Smooth muscle cell (in vitro differentiated cells): ENCODE measurements around the gene SUGCT. TPM values are rescaled to one million over a fixed set of nuclear protein-coding genes. Genes with fewer than 3 reads are reported as not detected.

ENCODE experiments used
- DNase-seq: peaks from one replicate; lab custom pipeline; 2025; ENCODE audit not compliant: unreplicated experiment; lab: John Stamatoyannopoulos, UW
- H2AFZ ChIP-seq: fragments of 200-600 bp; sonication (generic); 2 replicates; pipeline ENCODE4 v1.6.0; 2016; ENCODE audit warnings: antibody characterized with exemption, low read depth, mild to moderate bottlenecking
- H3F3A ChIP-seq: fragments of 200-600 bp; sonication (generic); 2 replicates; pipeline ENCODE4 v1.6.0; 2017; ENCODE audit warnings: antibody characterized with exemption, low read depth
- H3K27ac ChIP-seq: fragments of 200-600 bp; sonication (generic); 2 replicates; pipeline ENCODE4 v1.5.1; 2016; ENCODE audit warnings: low read depth, mild to moderate bottlenecking
- H3K27me3 ChIP-seq: fragments of 200-600 bp; sonication (generic); 2 replicates; pipeline ENCODE4 v1.6.1; 2016; ENCODE audit warnings: low read depth, mild to moderate bottlenecking
- H3K36me3 ChIP-seq: fragments of 200-600 bp; sonication (generic); 2 replicates; pipeline ENCODE4 v1.5.1; 2016; ENCODE audit warnings: low read depth
- H3K4me1 ChIP-seq: fragments of 200-600 bp; sonication (generic); 2 replicates; pipeline ENCODE4 v1.5.1; 2016; ENCODE audit warnings: low read depth
- H3K4me2 ChIP-seq: fragments of 200-600 bp; sonication (generic); 2 replicates; pipeline ENCODE4 v1.6.0; 2016; ENCODE audit warnings: mild to moderate bottlenecking
- H3K4me3 ChIP-seq: fragments of 200-600 bp; sonication (generic); 2 replicates; pipeline ENCODE4 v1.5.1; 2016; ENCODE audit warnings: mild to moderate bottlenecking
- H3K79me2 ChIP-seq: fragments of 200-600 bp; sonication (generic); 2 replicates; pipeline ENCODE4 v1.6.0; 2016; ENCODE audit warnings: low read depth, mild to moderate bottlenecking
- H3K9ac ChIP-seq: fragments of 200-600 bp; sonication (generic); 2 replicates; pipeline ENCODE4 v1.6.0; 2016; ENCODE audit warnings: low read depth
- H3K9me3 ChIP-seq: fragments of 200-600 bp; sonication (generic); replicated peaks from 2 replicates; pipeline ENCODE4 v1.5.1; 2016; ENCODE audit warnings: low read depth
- H4K20me1 ChIP-seq: fragments of 200-600 bp; sonication (generic); 2 replicates; pipeline ENCODE4 v1.6.0; 2016; ENCODE audit warnings: low read depth
- CTCF ChIP-seq: fragments of 200-600 bp; sonication (generic); IDR thresholded peaks from 2 replicates; pipeline ENCODE4 v1.5.1; 2017; ENCODE audit warnings: borderline replicate concordance, mild to moderate bottlenecking, antibody characterized with exemption; ENCODE audit not compliant: insufficient read depth, poor library complexity, severe bottlenecking
- WGBS: methylation state at CpG from one replicate; pipeline ENCODE4 v1.1.7; 2016; ENCODE audit warnings: low lambda C conversion rate; 5-methylcytosine and 5-hydroxymethylcytosine counted together
- polyA plus RNA-seq: library from polyadenylated mRNA; unstranded; fragments of >200 nt; fragmentation: Nextera tagmentation; extraction: Ambion mirVana; gene quantifications from 2 replicates; pipeline ENCODE4 v1.2.1, GENCODE V29; 2016
- total RNA-seq: library from RNA; depleted of rRNA; stranded (reverse); fragments of >200 nt; gene quantifications from 2 replicates; pipeline ENCODE4 v1.2.3, GENCODE V29; 2014

The SUGCT gene
- total and polyA plus RNA-seq, 2 experiments from 2014 or later: 16.9 to 65.8 TPM

DNA sequence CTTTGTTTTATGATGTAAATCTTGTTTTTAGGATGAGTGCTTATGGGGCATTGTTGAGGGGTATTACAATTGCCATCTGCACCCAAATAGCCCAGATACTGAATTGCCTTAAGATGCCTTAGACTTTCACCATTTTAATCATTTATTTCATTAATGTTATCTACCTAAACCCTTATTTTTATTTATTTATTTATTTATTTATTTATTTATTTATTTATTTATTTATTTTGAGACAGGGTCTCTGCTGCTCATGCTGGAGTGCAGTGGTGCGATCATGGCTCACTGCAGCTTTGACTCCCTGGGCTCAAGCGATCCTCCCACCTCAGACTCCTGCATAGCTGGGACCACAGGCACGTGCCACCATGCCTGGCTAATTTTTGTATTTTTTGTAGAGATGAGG, 560.2 kb downstream of the SUGCT start:
- 96% methylated on average over 3 of the region's 3 CpGs for WGBS
- DNase-seq: no peak
- H3K4me2 ChIP-seq: no peak overlapping the region

GRCh38 chr7:40697653-40698052, 562.8 kb downstream of the SUGCT start:
- H3K36me3 ChIP-seq: no peaks in the 10 kb centered on the region
- no peak overlapping the region for H3K4me3 ChIP-seq
- no peak for TF ChIP-seq CTCF
- H3K79me2 ChIP-seq: no peaks in the 10 kb centered on the region
- peaks cover 15% of the 10 kb centered on the region for H3K4me1 ChIP-seq
- no peaks in the 10 kb centered on the region for H3K27me3 ChIP-seq
- no peaks in the 10 kb centered on the region for H4K20me1 ChIP-seq
- no peak overlapping the region for H3K4me2 ChIP-seq
- H3K9ac ChIP-seq: no peak overlapping the region
- H3K27ac ChIP-seq: no peak overlapping the region
- H3F3A ChIP-seq: no peaks in the 10 kb centered on the region
- H2AFZ ChIP-seq: no peak overlapping the region
- DNase-seq: no peak
- H3K9me3 ChIP-seq: no peaks in the 10 kb centered on the region
- WGBS: 88% methylated on average over 4 of the region's 4 CpGs

More for the DNA sequence above, 560.2 kb downstream of the SUGCT start:
- Histone ChIP-seq H3K9me3 (no peaks in the 10 kb centered on the region), H3F3A (no peaks in the 10 kb centered on the region), H4K20me1 (no peaks in the 10 kb centered on the region), H3K79me2 (no peaks in the 10 kb centered on the region), H3K9ac (no peak overlapping the region), H3K4me3 (no peak overlapping the region), H3K36me3 (no peaks in the 10 kb centered on the region), H3K27me3 (no peaks in the 10 kb centered on the region), H2AFZ (no peak overlapping the region), H3K4me1 (no peaks in the 10 kb centered on the region), H3K27ac (no peak overlapping the region)
- TF ChIP-seq CTCF: no peak

GRCh38 chr7:40698214-40698920, 563.6 kb downstream of the SUGCT start:
- Histone ChIP-seq H3K4me2 (no peak overlapping the region), H3F3A (no peaks in the 10 kb centered on the region), H3K79me2 (no peaks in the 10 kb centered on the region)

More at GRCh38 chr7:40698214-40698920, 563.6 kb downstream of the SUGCT start:
- Histone ChIP-seq H3K9me3 (no peaks in the 10 kb centered on the region), H3K4me3 (no peak overlapping the region), H3K9ac (no peak overlapping the region), H3K36me3 (no peaks in the 10 kb centered on the region), H3K27ac (no peak overlapping the region), H3K27me3 (no peaks in the 10 kb centered on the region), H4K20me1 (no peaks in the 10 kb centered on the region), H3K4me1 (peaks cover 15% of the 10 kb centered on the region), H2AFZ (no peak overlapping the region)
- WGBS: 60% methylated on average over 6 of the region's 6 CpGs
- DNase-seq: no peak
- TF ChIP-seq CTCF: no peak
